Ishikawa (cell line): ENCODE data around the gene TMEM120A.

Source experiments
- CEBPB ChIP-seq: IDR thresholded peaks from 2 replicates; pipeline ENCODE4 v1.6.1; 2012
- CREB1 ChIP-seq: IDR thresholded peaks from 2 replicates; pipeline ENCODE4 v1.6.1; 2012; ENCODE audit warnings: low read depth
- EP300 ChIP-seq: IDR thresholded peaks from 2 replicates; pipeline ENCODE4 v1.6.1; 2012; ENCODE audit warnings: borderline replicate concordance
- NFIC ChIP-seq: IDR thresholded peaks from 2 replicates; pipeline ENCODE4 v1.6.1; 2012
- RAD21 ChIP-seq: IDR thresholded peaks from 2 replicates; pipeline ENCODE4 v1.6.1; 2012; ENCODE audit warnings: low read depth
- YY1 ChIP-seq: IDR thresholded peaks from 2 replicates; pipeline ENCODE4 v1.6.1; 2012; ENCODE audit warnings: low read depth
- ZBTB7A ChIP-seq: IDR thresholded peaks from 2 replicates; pipeline ENCODE4 v1.6.1; 2012; ENCODE audit warnings: low read depth
- TF ChIP-seq, protein P1 (sequence below): IDR thresholded peaks from 2 replicates; pipeline ENCODE4 v1.6.1; 2012

DNA sequence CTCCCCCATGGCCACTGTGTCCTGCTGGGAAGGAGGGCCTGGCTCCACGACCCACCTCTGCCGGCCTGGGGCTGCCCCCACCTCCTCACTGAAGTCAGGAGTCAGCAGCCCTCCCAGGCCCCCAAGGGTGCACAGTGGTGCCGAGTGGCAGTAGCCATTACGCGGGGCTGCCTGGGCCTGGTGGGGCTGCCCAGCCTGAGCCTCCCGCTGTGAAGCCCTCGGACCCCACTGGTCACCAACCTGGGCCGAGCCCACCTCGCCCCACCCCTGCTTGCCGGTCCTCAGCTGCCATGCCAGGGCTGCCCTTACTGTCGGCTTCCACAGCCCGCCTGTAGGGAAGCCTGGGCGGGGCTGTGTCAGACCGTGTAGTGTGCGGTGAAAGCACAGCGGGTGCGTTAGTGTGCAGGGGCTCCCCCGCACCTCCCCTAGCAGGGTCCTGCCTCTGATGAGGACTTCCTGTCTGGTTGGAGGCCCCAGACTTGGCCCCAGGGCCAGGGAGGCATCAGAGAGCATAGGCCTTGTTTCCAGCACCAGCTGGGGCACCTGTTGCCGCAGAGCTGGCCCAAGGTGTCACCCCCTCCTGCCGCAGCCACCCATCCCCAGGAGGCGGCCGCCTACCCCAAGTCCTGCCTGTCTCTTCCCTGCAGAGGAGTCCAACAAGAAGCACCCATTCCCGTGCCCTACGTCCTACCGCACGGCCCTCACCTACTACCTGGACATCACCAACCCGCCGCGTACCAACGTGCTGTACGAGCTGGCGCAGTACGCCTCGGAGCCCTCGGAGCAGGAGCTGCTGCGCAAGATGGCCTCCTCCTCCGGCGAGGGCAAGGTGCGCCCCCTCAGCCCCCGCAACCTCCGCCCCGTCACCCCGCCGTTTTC lies 10.0 kb downstream of the TMEM120A start:
- TF ChIP-seq, protein P1, sequence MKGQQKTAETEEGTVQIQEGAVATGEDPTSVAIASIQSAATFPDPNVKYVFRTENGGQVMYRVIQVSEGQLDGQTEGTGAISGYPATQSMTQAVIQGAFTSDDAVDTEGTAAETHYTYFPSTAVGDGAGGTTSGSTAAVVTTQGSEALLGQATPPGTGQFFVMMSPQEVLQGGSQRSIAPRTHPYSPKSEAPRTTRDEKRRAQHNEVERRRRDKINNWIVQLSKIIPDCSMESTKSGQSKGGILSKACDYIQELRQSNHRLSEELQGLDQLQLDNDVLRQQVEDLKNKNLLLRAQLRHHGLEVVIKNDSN = no peak
- no peak for TF ChIP-seq RAD21
- TF ChIP-seq YY1 = no peak
- no peak for TF ChIP-seq EP300
- TF ChIP-seq ZBTB7A = no peak
- no peak for TF ChIP-seq CEBPB
- no peak for TF ChIP-seq NFIC
- TF ChIP-seq CREB1 = no peak
